Measurements from ENCODE around the gene NFATC1.
A peak's percentile ranks its signal among the peaks of the same experiment; 100 is the strongest.

The NFATC1 gene

GRCh38 chr18:79393181-79393634, 2.5 kb upstream of the NFATC1 start:
- DNase-seq, result no peak

DNA sequence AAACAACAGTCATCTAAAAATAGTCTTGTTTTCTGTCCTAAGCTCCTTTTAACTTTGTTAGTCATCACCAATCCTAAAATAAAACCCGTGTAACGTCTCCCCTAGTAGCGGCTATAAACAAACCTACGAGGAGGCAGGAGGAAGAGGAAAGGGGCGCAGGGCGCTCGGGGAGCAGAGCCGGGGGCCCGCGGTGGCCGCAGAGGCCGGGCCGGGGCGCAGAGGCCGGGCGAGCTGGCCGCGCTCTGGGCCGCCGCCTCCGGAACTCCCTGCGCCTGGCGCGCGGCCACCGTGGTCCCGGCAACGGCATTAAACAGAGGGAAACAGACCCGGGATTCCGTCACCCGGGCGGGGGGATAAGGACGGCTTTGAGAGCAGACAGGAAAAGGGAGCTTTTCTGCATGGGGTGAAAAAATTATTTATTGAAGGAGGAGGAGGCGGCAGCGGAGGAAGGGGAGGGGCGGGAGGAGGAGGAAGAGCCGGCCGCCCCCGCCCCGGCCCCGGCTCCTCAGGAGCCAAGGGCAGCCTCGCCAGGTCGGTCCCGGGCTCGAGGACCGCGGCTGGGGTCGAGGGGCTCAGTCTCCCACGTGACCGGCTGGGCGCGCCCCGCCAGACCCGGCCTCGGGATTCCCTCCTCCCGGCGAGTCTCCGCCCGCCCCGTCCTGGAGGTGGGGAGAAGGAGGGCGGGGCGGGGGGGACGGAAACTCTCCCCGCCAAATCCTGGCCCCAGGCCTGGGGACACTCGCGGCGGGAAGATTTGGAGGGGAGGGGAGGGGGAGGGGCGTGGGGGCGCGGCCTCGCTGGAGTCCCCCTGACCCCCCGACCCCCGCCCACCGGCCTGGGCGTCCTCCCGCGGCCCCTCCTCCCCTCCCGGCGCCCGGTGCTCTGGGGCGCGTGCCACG, 1.8 kb upstream of the NFATC1 start:
- DNase-seq, result peak in 1 of 2 donors; percentile 49

- peak; percentile 78 for DNase-seq
Observed at GRCh38 chr18:79394534-79395307, 1.0 kb upstream of the NFATC1 start.

DNA sequence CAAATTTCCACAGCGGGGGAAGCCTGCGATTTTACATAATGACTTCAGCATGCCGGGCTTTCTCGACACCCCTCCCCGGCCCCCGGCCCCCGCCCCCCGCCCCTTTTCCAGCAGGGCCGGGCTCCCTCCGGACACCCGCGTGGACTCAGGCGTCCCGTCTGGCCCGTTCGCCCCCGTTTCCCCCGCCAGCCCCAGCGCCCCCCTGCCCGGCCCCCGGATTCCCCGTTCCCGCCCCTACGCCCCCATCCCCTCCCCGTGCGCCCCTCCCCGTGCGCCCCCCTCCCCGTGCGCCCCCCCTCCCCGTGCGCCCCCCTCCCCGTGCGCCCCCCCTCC, 456 bp upstream of the NFATC1 start:
- no peak for DNase-seq

DNA sequence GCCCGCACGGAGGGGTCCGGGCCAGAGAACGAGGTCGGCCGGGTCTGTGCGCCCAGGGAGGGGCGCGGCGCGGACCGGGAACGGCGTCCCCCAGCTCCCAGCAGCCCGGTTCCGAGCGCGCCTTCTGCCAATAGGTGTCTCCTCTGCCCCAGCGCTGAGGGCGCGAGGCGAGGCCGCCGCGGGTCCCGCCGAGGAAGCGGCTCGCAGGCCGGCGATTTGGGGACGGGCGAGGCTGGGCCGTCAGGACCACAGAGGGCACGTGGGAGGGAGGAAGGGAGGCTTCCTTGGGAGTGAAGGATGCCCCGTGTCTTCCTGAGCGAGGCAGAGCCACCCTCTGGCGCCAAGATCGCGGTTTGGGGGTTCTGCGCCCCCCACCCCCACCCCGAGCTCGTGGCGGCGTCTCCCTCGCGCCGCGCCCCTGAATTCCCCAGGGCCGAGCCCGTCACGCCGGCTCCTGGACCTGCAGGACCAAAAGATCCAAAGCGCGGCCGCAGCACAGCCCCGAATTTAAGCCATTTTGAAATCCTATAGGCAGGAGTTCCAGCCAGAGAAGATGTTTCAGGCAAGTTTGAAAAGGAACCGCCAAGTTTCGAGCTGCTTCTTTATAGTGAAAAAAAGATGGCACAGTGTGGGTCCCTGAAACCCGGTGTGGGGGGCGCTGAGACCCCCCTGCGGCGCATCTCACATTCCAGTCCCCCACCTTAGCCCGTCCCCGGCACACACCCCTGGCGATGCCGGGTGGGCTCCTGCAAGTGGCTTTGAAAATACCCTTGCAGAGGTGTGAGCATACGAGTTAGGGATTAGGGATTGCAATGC, 909 bp downstream of the NFATC1 start:
- peak in 1 of 2 donors; percentile 50 for DNase-seq

DNA sequence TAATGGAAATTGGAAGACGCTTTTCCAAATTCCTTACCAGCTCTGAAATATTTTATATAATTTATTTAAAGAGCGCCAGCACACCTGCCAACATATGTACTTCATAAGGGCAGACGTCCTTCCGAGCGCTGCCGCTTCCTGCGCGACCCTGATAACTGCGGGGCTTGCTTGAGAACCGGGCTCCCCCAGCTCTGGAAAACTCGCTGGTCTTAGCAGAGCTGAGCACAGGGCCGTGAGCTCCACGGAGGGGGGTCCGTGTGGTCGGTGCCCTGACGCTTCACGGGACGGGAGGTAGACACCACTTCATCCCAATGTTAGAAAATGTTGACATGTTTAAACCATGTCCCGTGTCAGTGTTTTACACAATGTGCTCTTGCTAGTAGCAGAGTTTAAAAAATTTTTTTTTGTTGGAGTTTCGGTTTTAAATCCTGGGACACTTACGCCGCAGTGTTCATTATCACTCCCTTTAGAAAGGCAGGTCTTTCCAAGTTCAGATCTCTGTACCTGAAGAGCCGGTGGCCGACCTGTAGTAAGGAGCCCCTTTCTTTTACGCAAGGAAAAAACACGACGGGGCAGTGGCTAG, 1.6 kb downstream of the NFATC1 start:
- no peak for DNase-seq

GRCh38 chr18:79397830-79398761, 2.4 kb downstream of the NFATC1 start:
- DNase-seq, result no peak

GRCh38 chr18:79399275-79400081, 3.7 kb downstream of the NFATC1 start:
- DNase-seq, result no peak

GRCh38 chr18:79400091-79400590, 4.4 kb downstream of the NFATC1 start:
- peak; percentile 66 to 67 for DNase-seq

GRCh38 chr18:79400591-79401381, 5.1 kb downstream of the NFATC1 start:
- peak; percentile 65 to 66 for DNase-seq

DNA sequence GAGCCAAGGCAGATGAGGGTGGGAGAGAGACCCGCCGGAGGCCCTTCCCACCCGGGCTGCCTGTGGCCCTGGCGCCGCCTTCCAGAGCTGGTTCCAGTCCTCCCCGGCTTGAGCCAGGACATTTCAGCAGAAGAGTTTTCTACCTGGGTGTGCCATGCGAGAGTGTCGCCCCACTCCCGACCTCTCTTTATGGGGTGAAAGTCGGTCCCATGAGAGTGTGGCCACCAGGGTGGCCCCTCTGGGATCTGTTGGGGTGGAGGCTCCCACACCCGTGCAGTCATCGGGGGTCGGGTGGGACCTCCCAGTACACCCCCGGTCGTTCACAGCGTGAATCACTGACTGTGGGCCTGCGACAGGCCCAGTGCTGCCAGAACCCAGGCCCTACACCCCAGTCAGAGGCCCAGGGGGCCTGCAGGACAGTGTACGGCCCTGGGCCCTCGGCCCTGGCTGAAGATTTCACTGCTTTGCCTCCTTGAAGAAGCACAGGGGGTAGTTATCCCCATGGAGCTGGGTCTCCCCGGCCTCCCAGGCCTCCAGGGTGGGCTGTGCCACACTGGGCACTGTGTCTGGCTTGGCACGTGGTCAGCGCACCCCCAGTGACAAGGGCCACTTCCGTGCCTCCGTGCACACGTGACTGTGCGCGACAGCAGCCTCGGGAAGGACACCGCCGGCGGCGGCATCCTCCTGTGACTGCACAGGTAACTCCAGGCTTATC, 5.9 kb downstream of the NFATC1 start:
- no peak for DNase-seq

- no peak for DNase-seq
Observed at GRCh38 chr18:79402209-79402576, 6.5 kb downstream of the NFATC1 start.

- DNase-seq, result no peak
Observed at GRCh38 chr18:79402977-79403722, 7.4 kb downstream of the NFATC1 start.

- DNase-seq, result no peak
Observed at GRCh38 chr18:79403723-79404566, 8.2 kb downstream of the NFATC1 start.

DNA sequence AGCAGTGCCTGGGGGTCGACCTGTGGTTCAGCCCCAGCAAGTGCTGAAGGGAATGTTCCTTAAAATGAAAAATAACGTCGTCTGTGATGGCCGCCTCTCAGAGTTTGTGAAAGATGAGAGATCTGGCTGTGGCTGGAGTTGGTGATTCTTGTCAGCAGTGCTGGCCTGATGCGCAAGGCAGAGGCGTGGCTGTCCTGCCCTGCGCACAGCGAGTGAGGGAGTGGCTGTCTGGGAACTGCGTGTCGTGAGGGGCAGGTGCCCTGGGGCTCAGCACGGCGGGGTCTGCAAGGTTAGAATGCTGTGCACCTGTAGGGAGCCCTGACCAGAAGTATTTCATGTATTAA, 8.8 kb downstream of the NFATC1 start:
- DNase-seq, result no peak

GRCh38 chr18:79405019-79405780, 9.5 kb downstream of the NFATC1 start:
- DNase-seq, result peak; percentile 57 to 58

Measured in activated CD4-positive, alpha-beta T cell treated with anti-CD3 and anti-CD28 coated beads for 4 hours (primary cell).